HCT116 (cell line): ENCODE results near the gene SLC35B2. TPM values are rescaled to one million over a fixed set of nuclear protein-coding genes. Genes with fewer than 3 reads are reported as not detected.

Experiments
- ATAC-seq: fragments of 200-7000 bp; cut with Tn5 transposase; 2 replicates; pipeline ENCODE4 v1.9.1; 2020; ENCODE audit warnings: mild to moderate bottlenecking, moderate library complexity
- BruUV-seq: library from RNA; stranded (reverse); fragments of 400-500 nt; replicated peaks from 2 replicates; lab custom pipeline; 2021; lab: Mats Ljungman, UMichigan
- CTCF ChIA-PET: fragments of 300-600 bp; sonication (Branson Sonifier 250); formaldehyde crosslinking; loops from one replicate; lab custom pipeline; 2021; ENCODE audit warnings: antibody characterized with exemption; lab: Charles Lee
- POLR2A ChIA-PET: fragments of 300-600, 350-600 bp; sonication (Branson Sonifier 250); formaldehyde crosslinking; loops from one replicate; lab custom pipeline; 2021; ENCODE audit warnings: antibody characterized with exemption; lab: Charles Lee
- RAD21 ChIA-PET, 2 experiments: fragments of 300-600 bp; sonication (Branson Sonifier 250); formaldehyde crosslinking; loops; one replicate each; lab custom pipeline; 2023; ENCODE audit warnings: low total read pairs in 2 of 2; ENCODE audit not compliant: uncharacterized antibody in 2 of 2, unreplicated experiment in 2 of 2, low non-redundant PET in 1 of 2; lab: Charles Lee
- DNase-seq: peaks from one replicate; pipeline ENCODE4 v3.0.0-alpha.2; 2010; ENCODE audit warnings: low read depth, low spot score
- H2AFZ ChIP-seq: fragments of 200-600 bp; shearing (Covaris generic), sonication (generic); 2 replicates; pipeline ENCODE4 v1.6.1; 2017; ENCODE audit warnings: low read depth, mixed run types, mixed read lengths, antibody characterized with exemption, low read length; ENCODE audit not compliant: poor library complexity, severe bottlenecking
- H3K27ac ChIP-seq: 2 replicates; pipeline ENCODE4 v1.5.1; 2012; ENCODE audit warnings: low read depth, low read length
- H3K27me3 ChIP-seq: fragments of 200-600 bp; sonication (generic); 2 replicates; pipeline ENCODE4 v1.6.1; 2016; ENCODE audit warnings: mixed run types, low read length, mixed read lengths; ENCODE audit not compliant: insufficient read depth
- H3K36me3 ChIP-seq, 2 experiments: fragments of 200-500 bp in 1 of 2; fragments of 200-600 bp in 1 of 2; sonication (Bioruptor generic) in 1 of 2; sonication (generic) in 1 of 2; 2 replicates each; pipeline versions ENCODE4 v1.5.1 to v1.6.1; 2014 to 2016; ENCODE audit warnings: low read length in 2 of 2, inconsistent platforms in 1 of 2, mixed read lengths in 1 of 2, mixed run types in 1 of 2; ENCODE audit not compliant: insufficient read depth in 2 of 2, control insufficient read depth in 1 of 2
- H3K4me1 ChIP-seq, 2 experiments: fragments of 200-600 bp in 1 of 2; sonication (generic) in 1 of 2; 2 replicates each; pipeline versions ENCODE4 v1.5.1 to v1.6.1; 2012 to 2017; ENCODE audit warnings: low read length in 2 of 2, inconsistent platforms in 1 of 2, mild to moderate bottlenecking in 1 of 2, mixed read lengths in 1 of 2, mixed run types in 1 of 2, moderate library complexity in 1 of 2; ENCODE audit not compliant: insufficient read depth in 2 of 2, control insufficient read depth in 1 of 2
- H3K4me2 ChIP-seq: fragments of 200-600 bp; sonication (generic); 2 replicates; pipeline ENCODE4 v1.6.1; 2017; ENCODE audit warnings: mixed run types, low read length, mixed read lengths
- H3K4me3 ChIP-seq, 2 experiments: fragments of 200-600 bp in 1 of 2; sonication (generic) in 1 of 2; replicated peaks in 1 of 2; 2 replicates each; pipeline ENCODE4 v1.5.1; 2011 to 2016; ENCODE audit warnings: low read length in 2 of 2, control low read depth in 1 of 2, low read depth in 1 of 2, mild to moderate bottlenecking in 1 of 2, mixed read lengths in 1 of 2, mixed run types in 1 of 2
- H3K79me2 ChIP-seq: fragments of 200-600 bp; sonication (generic); 2 replicates; pipeline ENCODE4 v1.6.1; 2017; ENCODE audit warnings: mild to moderate bottlenecking, mixed run types, low read length, moderate library complexity, mixed read lengths; ENCODE audit not compliant: insufficient read depth
- H3K9ac ChIP-seq: fragments of 200-600 bp; sonication (generic); 2 replicates; pipeline ENCODE4 v1.6.1; 2016; ENCODE audit warnings: low read length, mixed read lengths
- H3K9me2 ChIP-seq: fragments of 200-600 bp; sonication (generic), shearing (Covaris generic); 2 replicates; pipeline ENCODE4 v1.6.1; 2017; ENCODE audit warnings: mixed run types, mild to moderate bottlenecking, moderate library complexity; ENCODE audit not compliant: insufficient read depth
- H3K9me3 ChIP-seq, 2 experiments: fragments of 200-500 bp in 1 of 2; fragments of 200-600 bp in 1 of 2; sonication (Bioruptor generic) in 1 of 2; sonication (generic) in 1 of 2; 2 replicates each; pipeline ENCODE4 v1.6.1; 2014 to 2017; ENCODE audit warnings: low read length in 2 of 2, mixed read lengths in 2 of 2, inconsistent platforms in 1 of 2, low read depth in 1 of 2, mild to moderate bottlenecking in 1 of 2, mixed run types in 1 of 2, moderate library complexity in 1 of 2; ENCODE audit not compliant: control insufficient read depth in 1 of 2, insufficient read depth in 1 of 2
- H4K20me1 ChIP-seq: fragments of 200-600 bp; sonication (generic), shearing (Covaris generic); 2 replicates; pipeline ENCODE4 v1.6.1; 2017; ENCODE audit warnings: mixed run types, mild to moderate bottlenecking, moderate library complexity; ENCODE audit not compliant: insufficient read depth
- CBX3 ChIP-seq: IDR thresholded peaks from 2 replicates; pipeline ENCODE4 v1.6.1; 2012; ENCODE audit warnings: low read depth
- EGR1 ChIP-seq: IDR thresholded peaks from 2 replicates; pipeline ENCODE4 v1.6.1; 2012; ENCODE audit warnings: low read depth
- EZH2 ChIP-seq: fragments of 200-600 bp; sonication (generic); IDR thresholded peaks from 2 replicates; pipeline ENCODE4 v1.6.1; 2017; ENCODE audit warnings: antibody characterized with exemption, mixed run types
- JUND ChIP-seq: IDR thresholded peaks from 2 replicates; pipeline ENCODE4 v1.6.1; 2012
- POLR2A ChIP-seq: IDR thresholded peaks from 2 replicates; pipeline ENCODE4 v1.7.0; 2011; ENCODE audit warnings: borderline replicate concordance; ENCODE audit not compliant: insufficient read depth, insufficient read length; ENCODE audit errors: extremely low read depth
- POLR2AphosphoS5 ChIP-seq: IDR thresholded peaks from 2 replicates; pipeline ENCODE4 v1.6.1; 2011; ENCODE audit warnings: mild to moderate bottlenecking, low read depth, low read length, moderate library complexity
- RAD21 ChIP-seq: IDR thresholded peaks from 2 replicates; pipeline ENCODE4 v1.6.1; 2012; ENCODE audit warnings: low read depth, mild to moderate bottlenecking
- SP1 ChIP-seq: IDR thresholded peaks from 2 replicates; pipeline ENCODE4 v1.6.1; 2012; ENCODE audit warnings: low read depth
- SRF ChIP-seq: IDR thresholded peaks from 2 replicates; pipeline ENCODE4 v1.6.1; 2012; ENCODE audit warnings: low read depth
- YY1 ChIP-seq: IDR thresholded peaks from 2 replicates; pipeline ENCODE4 v1.6.1; 2011; ENCODE audit warnings: low read length, low read depth, moderate library complexity, mild to moderate bottlenecking; ENCODE audit not compliant: insufficient replicate concordance; ENCODE audit errors: extremely low read depth
- ZBTB33 ChIP-seq: IDR thresholded peaks from 2 replicates; pipeline ENCODE4 v1.6.1; 2011; ENCODE audit warnings: mild to moderate bottlenecking, low read length, moderate library complexity; ENCODE audit not compliant: insufficient replicate concordance; ENCODE audit errors: extremely low read depth
- ZFX ChIP-seq: fragments of 450-650 bp; IDR thresholded peaks from 2 replicates; pipeline ENCODE4 v1.6.1; 2017
- ZNF274 ChIP-seq: fragments of 200-500 bp; sonication (Bioruptor generic); IDR thresholded peaks from 2 replicates; pipeline ENCODE4 v1.6.1; 2014; ENCODE audit warnings: mild to moderate bottlenecking, low read depth, low read length, inconsistent platforms
- intact Hi-C: fragments of 100-400 bp; cut with micrococcal nuclease; formaldehyde crosslinking; loops from 2 replicates; pipeline ENCODE4 v1.10.0; 2022
- total RNA-seq: library from RNA; stranded (reverse); gene quantifications from one replicate; pipeline ENCODE4 v1.2.1, GENCODE V29; 2021; ENCODE audit not compliant: unreplicated experiment

The SLC35B2 gene
- total RNA-seq, 1 experiment from 2014 or later = 50.5 TPM

- Histone ChIP-seq H3K9me2 (no peaks in the 10 kb centered on the region), H3K4me1 (peaks cover 0 to under 1% of the 10 kb centered on the region in 2 experiments; a peak in 1 of 4 replicates), H3K9me3 (no peaks in the 10 kb centered on the region), H3K4me3 (no peak overlapping the region), H3K27ac (no peak overlapping the region), H2AFZ (no peak overlapping the region), H3K79me2 (no peaks in the 10 kb centered on the region), H3K4me2 (no peak overlapping the region), H3K9ac (no peak overlapping the region), H3K27me3 (no peaks in the 10 kb centered on the region), H4K20me1 (no peaks in the 10 kb centered on the region), H3K36me3 (no peaks in the 10 kb centered on the region)
- ChIA-PET CTCF (no interaction called here), RAD21 (no interaction called here), POLR2A (no interaction called here)
- TF ChIP-seq ZNF274 (no peak), SRF (no peak), EZH2 (no peak), POLR2A (no peak), ZFX (no peak), JUND (no peak), EGR1 (no peak), RAD21 (no peak), SP1 (no peak), CBX3 (no peak), YY1 (no peak), POLR2AphosphoS5 (no peak), ZBTB33 (no peak)
- DNase-seq (no peak), ATAC-seq (no peak)
- BruUV-seq = no TSS peak
- intact Hi-C loops = no loop called here
These were observed 16.3 kb upstream of the SLC35B2 start for GRCh38 chr6:44273617-44274016.
